Activated CD8-positive, alpha-beta memory T cell treated with anti-CD3 and anti-CD28 coated beads for 24 hours (primary cell): ENCODE data around the gene ATP8A2.

Experiments used
- DNase-seq: peaks from one replicate; pipeline ENCODE4 v3.0.0-alpha.2; 2020

The ATP8A2 gene

DNA sequence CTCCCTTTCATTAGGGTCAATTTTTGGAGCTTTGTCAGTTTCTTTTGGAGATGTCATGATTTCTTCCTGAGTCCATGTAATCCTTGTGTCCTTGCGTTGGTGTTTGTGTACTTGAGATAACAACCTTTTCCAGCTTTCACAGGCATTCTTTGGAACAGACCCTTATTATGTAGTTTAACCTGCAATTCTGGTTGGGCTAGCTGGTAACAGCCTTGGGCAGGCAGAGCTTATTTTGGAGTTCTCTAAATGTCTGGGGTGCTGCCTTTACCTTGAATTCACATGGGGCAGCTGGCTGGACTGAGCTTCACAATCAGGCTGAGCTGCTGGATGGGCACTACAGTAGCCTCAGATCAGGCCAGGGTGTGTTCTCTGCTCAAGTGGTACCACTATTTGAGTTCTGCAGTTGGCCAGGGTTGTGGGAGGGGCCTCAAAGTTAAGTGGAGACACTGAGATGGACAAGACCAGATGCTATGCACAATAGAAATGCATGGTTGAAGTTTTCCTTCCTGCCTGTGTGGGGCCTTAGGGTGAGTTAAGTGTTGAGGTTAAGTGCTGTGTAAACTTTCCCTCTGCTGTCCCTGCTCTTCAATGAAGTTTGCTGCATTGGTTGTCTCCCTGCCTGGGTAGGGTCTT is 277.3 kb downstream of the ATP8A2 start:
- DNase-seq, result no peak

DNA sequence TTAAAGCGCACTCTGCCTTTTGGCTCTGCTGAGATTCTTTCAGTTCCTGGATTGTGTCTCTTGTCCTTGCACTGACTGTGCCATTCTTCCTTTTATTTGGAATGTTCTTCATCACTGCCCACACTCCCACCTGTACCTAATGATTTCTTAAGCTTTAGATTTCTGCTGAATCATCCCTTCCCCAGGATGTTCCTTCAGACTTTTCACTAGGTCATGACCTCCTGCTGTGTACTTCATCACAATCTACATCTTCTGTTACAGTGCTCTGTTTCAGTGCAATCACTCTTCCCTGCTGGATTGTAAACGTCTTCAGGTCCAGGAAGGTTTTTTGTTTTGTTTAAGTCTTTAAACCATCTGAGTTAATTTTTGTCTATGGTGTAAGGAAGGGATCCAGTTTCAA is 281.0 kb downstream of the ATP8A2 start:
- DNase-seq, result no peak

DNA sequence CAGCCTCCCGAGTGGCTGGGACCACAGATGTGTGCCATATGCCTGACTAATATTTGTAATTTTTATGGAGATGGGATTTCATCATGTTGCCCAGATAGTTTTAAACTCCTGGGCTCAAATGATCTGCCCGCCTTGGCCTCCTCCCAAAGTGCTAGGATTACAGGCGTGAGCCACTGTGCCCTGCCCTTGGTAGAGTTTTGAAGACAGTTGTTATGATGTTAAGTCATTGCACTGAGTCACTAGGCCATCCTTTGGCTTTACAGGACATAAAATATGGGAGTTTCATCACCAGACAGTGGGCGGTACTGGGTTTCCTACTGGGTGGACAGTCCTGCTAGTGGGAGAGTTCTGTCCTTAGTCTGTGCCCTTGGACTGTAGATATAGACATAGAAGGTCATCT is 282.5 kb downstream of the ATP8A2 start:
- DNase-seq, result no peak

DNA sequence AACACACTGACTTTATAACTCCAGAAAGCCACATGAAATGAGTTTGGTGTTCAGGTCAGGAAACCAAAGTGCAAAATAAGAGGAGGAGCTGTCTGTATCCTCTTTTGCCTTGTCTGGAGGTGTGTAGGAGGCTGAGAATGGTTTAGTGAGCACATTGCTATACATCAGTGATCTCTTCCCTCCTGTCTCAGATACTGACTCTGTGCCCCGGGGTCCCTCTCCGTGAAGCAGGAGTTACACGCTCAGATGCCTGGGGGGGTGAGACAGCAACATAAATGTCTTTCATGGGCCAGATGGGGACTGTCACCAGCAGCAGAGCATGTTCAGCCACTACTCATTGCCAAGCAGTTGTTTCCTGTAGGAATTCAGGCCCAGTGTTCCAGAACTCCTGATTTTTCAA is 285.4 kb downstream of the ATP8A2 start:
- DNase-seq, result no peak

DNA sequence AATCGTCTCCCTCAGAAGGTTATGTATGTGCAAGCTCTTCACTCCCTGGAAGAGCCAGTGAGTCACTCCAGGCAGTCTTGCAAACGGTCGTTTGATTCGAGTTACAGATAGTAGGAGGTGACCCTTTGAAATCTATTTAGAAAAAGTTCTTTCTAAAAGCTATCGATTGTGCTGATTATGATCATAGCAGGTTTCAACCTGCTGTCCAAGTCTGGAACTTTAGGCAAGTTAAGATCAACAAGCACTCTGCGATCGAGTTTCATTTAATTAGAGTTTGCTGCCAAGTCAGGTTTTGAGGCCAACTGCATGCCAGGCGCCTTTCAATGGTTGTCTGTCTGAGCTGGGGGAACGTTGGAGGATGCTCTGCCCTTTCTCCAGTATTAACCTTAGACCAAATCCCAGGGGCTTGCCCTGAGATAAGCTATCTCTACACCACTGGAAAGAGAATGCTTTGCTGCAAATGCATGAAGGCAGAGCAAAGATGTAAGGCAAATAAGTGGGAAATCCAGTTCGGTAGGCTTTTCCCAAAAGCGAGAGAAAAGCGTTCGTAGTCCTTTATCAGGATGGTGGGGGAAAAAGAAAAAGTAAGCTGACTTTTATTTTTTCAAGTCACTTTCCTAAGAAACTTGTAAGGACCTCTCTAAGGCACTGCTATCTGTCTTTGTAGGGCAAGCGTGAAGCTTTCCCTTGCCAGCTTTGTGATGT is 287.5 kb downstream of the ATP8A2 start:
- DNase-seq, result no peak

DNA sequence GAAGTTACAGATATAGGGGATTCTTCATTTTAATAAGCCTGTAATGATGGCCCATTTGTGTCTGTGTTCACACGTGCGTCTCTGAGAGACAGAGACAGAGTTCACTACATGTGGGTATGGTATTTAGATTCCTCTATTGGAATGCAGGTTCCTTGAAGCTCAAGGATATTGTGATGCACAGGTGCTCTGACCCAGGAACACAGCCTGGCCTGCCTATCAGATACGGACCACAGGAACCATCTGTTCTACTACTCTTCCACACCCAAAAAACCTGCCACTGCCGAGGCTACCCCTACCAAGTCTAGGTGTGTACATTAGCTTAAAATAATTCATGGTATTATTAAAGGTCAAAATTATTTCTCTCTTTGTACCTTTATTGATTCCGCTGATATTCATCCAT is 289.2 kb downstream of the ATP8A2 start:
- DNase-seq, result no peak

DNA sequence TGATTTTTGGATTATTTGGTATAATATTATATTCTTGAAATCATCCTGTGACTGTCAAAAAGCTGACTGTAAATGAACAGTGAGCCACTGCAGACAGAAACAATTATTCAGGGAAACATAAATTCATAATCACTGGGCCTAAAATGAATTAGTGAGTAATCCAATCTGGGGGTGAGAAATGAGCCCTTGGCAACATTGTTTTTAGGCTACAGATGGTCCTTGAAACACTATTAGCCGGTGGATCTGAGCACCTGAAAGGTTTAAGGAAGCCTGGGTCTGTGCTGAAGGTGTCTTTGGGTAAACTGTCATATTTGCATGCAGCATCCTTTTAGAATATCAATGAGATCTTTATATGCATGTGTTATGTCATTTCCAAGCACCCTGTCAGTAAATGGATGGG is 290.7 kb downstream of the ATP8A2 start:
- DNase-seq, result no peak

DNA sequence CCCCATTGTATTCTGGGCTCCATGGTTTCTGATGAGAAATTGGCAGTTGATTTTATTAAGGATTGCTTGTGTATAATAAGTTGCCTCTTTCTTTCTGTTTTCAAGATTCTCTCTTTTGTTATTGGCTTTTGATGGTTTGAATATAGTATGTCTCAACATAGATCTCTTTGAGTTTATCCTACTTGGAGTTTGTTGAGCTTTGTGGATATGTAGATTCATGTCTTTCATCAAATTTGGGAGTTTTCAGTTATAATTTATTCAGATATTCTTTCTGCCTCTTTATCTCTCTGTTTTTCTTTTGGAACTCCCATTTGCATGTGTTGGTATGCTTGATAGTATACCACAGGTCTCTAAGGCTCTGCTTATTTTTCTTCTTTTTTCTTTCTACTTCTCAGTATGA is 296.6 kb downstream of the ATP8A2 start:
- DNase-seq, result no peak

DNA sequence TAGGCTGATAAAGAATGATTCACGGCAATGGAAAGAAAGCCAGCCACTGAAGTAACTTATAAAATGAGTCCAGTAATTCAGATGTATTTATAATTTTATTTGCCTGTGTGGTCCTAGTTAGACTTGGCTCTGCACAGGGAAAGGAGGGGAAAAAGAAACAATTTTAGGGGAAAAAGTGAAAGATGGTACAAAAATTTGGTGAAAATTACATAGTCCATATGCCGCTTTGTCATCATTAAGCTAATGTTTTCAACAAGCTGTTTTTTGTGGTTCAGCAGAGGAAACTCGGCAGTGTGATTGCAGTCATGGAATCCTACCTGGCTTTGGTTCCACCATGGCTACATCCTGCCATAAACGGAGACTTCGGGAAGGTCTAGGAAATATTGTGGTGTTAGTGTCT is 301.9 kb downstream of the ATP8A2 start:
- no peak for DNase-seq

DNA sequence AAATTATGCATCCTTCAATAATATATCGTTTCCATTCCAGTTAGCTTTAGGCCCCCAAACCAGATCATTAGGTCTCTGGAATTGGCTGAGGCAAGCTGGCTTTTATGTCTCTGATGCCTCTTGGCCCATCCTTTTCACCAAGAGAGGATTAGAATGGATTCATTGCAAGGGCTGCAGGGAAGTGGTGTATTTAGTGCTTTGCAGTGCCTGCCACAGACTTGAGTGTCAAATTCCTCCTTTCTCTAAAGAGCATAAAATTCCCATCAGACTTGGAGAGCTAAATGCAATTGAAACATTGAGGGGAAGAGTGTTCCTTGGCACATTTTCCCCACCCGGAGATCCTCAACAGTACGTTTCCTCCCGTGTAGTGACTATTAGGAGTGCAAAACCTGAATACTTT is 302.6 kb downstream of the ATP8A2 start:
- DNase-seq, result no peak

DNA sequence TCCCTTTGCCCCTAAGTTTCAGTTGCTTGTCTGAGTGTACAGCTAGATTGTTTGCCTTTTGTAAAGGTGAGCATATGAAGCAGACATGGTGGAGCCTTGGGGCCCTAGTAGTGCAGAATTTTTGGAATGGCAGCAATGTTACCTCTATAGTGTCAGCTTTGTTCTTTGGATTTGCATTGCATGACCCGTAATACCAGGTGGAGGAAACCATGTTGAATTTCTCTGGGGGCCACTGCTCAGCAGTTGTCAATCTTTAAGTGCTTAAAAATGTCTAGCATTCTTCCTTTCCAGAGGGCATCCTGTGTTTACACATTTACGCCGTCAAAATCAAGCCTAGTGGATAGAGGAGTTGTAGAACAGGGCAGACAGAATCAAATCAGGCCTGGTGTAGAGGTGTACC is 303.3 kb downstream of the ATP8A2 start:
- no peak for DNase-seq

DNA sequence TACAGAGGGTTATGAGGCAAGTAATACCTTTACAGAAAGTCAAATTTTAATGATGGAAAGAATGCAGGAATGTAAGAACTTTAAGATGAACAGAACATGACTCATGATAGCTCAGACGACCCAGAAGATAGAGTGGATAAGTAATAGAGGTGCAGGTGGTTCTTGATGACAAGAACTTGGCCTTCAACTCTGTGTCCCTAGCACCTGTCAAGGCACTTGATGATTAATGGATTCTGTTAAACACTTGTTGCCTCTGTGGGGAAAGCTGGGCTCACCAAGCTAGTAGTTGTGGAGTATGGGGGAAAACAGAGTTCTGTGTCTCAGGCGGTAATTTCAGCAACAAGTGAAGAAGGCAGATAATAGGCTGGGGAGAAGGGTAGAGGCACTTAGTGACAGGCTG is 306.2 kb downstream of the ATP8A2 start:
- DNase-seq, result no peak

DNA sequence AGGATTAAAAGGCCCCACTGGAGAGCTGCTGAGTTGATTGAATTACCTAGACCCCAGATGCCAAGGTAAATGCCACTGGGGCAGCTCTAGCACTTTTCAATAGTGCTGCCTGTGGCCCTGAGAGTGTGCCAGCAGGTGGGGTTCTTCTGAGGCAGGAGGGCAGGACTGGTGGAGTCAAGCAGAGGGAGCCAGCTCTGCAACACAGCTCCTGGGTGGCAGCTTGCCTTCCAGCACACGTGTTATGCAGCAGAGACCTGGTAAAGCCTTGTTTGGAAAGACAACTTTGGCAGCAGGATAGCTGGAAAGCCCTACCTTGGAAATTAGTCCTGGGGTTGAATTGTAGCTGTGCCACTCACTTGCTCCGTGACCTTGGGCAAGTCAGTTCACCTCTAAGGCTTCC is 306.6 kb downstream of the ATP8A2 start:
- DNase-seq, result no peak

DNA sequence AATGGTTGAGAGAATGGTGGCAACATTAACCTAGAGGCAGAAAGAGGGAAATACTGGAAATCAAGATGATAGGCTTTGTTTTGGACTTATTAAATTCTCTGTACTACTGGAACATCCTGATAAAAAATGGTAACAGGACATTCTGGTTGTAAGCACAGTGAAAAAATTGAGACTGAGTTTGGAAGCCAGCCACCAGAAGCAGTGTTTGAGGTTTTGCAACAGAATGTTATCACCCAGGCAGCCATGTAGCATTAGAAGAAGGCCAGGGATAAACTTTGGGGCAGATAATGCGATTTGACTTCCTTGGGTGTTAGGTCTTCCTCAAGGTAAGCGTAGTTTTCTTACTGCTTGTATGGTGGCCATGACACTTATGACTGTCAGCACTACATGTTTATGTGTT is 307.4 kb downstream of the ATP8A2 start:
- DNase-seq, result no peak

DNA sequence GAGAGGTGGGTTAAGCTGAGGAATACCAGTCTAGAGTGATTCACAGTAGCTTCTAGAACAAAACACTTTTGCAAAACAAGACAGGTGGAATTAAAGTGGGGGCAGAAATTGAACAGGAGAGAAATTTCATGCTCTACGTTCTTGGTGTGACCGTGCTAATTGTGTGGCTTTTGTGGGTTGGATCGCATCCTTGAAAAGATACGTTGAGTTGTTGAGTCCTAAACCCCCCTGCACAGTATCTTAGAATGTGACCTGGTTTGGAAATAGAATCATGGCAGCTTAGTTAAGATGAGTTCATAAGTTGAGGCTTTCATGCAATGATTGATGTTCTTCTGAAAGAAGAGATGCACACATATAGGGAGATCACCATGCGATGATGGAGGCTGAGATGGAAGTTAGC is 308.2 kb downstream of the ATP8A2 start:
- no peak for DNase-seq

DNA sequence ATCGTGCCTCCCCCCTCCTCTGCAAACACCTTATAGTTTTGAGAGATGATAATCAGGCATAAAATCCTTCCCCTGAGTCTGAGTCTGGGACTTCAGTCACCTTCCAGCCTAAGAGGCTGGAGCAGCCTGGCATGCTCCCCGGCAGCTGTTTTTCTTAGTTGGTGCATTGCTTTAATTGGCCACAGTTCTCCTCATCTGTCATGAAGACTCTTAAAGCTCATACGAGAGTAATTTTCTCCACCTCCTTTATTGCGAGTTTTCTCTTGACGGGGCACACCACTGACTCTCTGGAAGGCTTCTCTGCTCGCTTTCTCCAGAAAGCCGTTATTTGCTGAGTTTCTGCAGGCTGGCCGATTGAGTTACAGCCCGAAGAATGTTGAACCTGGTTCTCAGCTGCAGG is 310.5 kb downstream of the ATP8A2 start:
- no peak for DNase-seq

DNA sequence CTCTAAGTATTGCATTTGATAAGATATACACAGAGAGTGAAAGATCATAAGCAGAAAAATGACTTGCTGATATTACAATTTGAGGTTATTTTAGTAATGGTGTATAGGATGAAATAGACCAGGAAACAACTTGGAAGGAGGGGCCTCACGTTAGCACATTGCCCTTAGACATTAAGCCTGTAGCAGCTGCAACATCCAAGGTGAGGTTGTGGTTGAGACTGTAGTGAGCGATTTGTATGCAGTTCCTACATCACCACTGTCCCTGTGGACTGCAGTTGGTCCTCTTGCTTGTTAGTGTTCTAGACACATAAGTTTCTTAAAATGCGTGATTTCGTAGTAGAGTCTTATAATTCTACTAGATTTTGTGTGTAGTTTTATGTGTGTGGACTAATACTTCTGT is 311.3 kb downstream of the ATP8A2 start:
- DNase-seq, result no peak

DNA sequence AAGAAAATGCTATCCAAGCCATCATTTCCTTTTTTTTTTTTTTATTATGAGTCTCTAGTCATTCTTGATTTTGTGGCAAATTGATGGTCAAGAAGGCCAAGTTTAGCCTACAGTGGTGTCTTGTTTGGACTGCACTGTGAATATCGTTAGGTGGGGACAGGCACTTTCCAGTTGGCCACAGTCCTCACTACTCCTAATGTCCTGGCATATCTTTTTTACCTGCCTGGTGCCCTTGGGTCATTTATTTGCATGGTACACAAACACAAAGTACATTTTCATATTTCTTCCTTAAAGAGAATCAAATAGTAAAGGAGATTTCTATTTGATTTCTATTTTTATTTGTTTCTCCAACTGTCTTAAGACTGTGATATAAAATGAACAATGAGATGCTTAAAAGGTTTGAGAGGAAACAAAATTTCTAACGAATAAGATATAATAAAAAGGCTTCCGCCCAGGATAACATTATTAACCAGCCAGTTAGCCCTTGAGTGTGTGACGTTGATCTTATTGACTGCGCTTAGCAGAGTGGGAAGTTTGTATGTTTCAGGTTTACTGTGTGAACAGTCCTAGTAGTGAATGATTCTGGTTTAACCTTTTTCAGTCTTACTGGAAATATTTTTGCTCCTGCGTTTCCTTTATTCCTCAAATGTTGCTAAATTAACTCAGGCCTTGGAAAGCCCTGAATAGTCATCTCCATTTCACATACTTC is 312.0 kb downstream of the ATP8A2 start:
- DNase-seq, result no peak

DNA sequence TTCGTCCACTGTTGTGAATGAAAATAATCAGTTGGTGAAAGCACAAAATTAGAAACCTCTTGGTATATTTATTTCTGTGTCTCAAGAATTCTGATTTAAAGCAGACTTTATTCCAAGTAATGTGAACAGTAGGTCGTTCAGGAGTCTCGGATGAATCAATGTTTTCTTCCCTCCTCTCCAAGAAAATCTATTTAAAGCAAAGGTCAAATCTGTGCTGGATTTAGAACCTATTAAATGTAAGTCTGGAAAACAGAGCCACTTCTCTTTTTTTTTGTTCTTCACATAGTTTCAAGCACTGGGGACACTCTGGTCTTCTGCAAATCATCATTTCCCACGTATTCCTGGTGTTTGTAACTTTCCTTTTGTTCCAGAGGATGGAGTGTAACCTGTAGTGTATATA is 312.7 kb downstream of the ATP8A2 start:
- no peak for DNase-seq

DNA sequence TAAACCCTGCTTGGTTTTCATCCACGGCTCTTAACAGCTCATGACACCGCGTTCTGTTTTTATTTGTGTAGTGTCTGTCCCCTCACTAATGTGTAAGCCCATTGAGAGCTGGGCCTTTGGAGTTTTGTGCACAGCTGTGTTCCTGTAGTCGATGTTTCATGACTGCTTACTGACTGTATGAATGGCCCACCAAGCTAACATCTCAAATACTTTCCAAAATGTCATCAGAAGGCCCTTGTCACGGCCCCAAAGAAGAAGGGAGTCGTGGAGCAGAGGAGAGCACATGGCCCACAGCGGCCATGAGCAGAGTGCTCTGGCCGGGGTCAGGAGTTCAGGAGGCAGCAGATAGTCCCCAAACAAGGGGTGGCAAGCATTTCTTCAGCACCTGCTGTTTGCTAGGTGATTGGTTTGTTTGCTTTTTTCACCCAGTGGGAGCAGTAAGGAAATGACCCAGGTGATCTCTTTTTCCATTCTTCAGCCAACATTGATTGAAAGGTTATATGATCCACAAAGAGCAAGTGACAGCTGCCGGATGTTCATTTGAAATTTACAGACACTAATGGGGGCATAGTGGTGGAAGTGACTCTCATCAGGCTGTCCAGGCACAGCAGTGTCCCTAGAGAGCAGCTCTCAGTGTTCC is 315.2 kb downstream of the ATP8A2 start:
- no peak for DNase-seq

DNA sequence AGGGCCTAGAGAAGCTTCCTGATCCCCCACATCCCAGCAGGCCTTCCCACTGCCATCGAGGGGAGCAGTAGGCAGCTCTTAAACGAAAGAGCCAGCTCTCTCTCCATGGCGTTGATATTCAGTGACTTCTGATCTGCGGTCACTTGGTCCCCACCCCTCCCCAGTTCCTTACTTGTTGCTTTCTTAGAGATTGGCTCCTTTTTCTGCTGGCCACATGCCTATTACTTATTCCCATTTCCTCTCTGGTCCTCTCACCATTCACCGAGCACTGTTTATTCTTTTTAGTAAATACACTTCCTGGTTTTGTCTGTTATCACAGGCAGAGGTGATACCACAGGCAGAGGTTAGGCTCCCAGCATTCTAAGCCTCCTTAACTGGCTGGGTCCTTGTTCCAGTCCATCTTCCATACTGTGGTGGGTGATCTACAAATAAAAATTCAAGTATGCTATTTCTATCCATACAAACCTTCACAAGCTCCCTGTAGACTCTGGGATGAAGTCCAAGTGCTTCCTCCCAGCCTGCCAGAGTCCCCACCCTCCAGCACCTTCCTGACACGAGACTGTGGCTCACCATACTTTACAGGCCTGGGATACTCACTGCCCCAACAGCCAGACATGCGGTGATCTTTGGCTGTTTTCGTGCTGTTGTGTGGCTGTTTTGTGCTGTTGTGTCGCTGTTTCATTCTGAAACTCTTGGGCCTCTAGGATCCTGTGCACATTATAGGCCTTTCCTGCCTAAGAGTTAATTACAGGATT is 315.9 kb downstream of the ATP8A2 start:
- DNase-seq, result no peak

DNA sequence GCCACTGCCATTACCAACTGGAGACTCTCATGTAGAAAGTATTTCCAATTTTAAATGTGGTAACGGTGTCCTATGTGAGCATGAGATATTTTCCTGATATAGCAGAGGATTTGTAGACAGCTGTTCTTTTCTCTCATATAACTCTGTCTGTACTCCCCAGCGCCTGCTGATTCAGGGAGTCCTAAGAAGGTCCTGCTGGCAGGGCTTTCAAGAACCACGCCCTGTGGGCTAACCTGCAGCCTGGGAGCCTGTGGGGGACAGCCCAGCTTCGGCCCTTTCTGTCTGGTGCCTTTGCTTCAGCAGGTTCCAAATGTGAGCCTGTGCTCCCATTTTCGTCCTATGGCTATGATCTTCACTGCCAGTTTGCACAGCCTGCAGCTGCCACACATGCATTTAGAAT is 316.8 kb downstream of the ATP8A2 start:
- DNase-seq, result no peak

DNA sequence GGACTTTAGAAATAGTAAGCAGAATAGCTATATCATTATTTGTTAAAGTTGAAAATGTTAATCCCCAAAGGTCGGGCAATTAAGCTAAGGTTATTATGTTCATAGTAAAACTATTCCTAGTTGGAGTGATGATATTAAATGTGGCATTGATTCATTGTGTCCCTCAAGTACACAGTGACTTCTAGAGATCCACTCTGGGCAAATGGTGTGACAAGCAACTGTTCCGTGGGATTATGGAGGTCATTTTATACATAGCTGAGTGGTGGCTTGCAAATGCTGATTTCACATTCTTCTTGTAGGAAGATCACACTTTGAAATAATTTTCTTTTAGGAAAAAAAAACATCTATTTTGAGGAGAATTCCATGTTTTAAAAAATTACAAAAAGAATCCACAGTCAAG is 317.8 kb downstream of the ATP8A2 start:
- DNase-seq, result no peak
